H1 (cell line): Measurements from ENCODE around the gene NEURL1. TPM values are rescaled to one million over a fixed set of nuclear protein-coding genes. Genes with fewer than 3 reads are reported as not detected.

Source experiments
- CTCF ChIA-PET: fragments of 300-600 bp; sonication (Branson Sonifier 250); formaldehyde crosslinking; loops from one replicate; lab custom pipeline; 2021; ENCODE audit not compliant: partially characterized antibody; lab: Charles Lee
- POLR2A ChIA-PET: fragments of 300-600 bp; sonication (Branson Sonifier 250); formaldehyde crosslinking; loops from one replicate; lab custom pipeline; 2021; ENCODE audit warnings: inconsistent platforms; ENCODE audit not compliant: partially characterized antibody; lab: Charles Lee
- DNase-seq, 2 experiments: peaks; one replicate each; pipeline versions ENCODE4 v3.0.0 to v3.0.0-alpha.2; 2010 to 2022; ENCODE audit warnings: low spot score in 2 of 2, low read depth in 1 of 2, mixed read lengths in 1 of 2
- FAIRE-seq: peaks from 2 replicates; lab custom pipeline; 2011; peaks lifted over from hg19 to GRCh38; lab: Jason Lieb, UNC
- H2AFZ ChIP-seq: 2 replicates; pipeline ENCODE4 v1.8.1; 2012; ENCODE audit warnings: low read length, inconsistent platforms
- H2AK5ac ChIP-seq: 2 replicates; pipeline ENCODE4 v1.6.1; 2013; ENCODE audit warnings: low read depth, low read length
- H2BK120ac ChIP-seq: replicated peaks from 2 replicates; pipeline ENCODE3; 2013; ENCODE audit warnings: low read depth, low read length, inconsistent platforms
- H2BK12ac ChIP-seq: 2 replicates; pipeline ENCODE4 v1.6.1; 2013; ENCODE audit warnings: low read depth, low read length
- H2BK15ac ChIP-seq: 2 replicates; pipeline ENCODE4 v1.6.1; 2013; ENCODE audit warnings: low read length
- H2BK20ac ChIP-seq: 2 replicates; pipeline ENCODE4 v1.6.1; 2013; ENCODE audit warnings: low read length
- H2BK5ac ChIP-seq: 2 replicates; pipeline ENCODE4 v1.6.1; 2013; ENCODE audit warnings: low read depth, low read length
- H3K14ac ChIP-seq: 2 replicates; pipeline ENCODE4 v1.6.1; 2013; ENCODE audit warnings: inconsistent platforms; ENCODE audit not compliant: insufficient read length
- H3K18ac ChIP-seq: 2 replicates; pipeline ENCODE4 v1.6.1; 2013; ENCODE audit warnings: low read length; ENCODE audit errors: extremely low read depth
- H3K23ac ChIP-seq: 2 replicates; pipeline ENCODE4 v1.6.1; 2013; ENCODE audit warnings: inconsistent platforms; ENCODE audit not compliant: insufficient read length
- H3K23me2 ChIP-seq: 2 replicates; pipeline ENCODE4 v1.6.1; 2013; ENCODE audit warnings: low read depth, low read length
- H3K27ac ChIP-seq: 2 replicates; pipeline ENCODE4 v1.6.1; 2011; ENCODE audit warnings: low read depth, low read length, inconsistent platforms
- H3K27me3 ChIP-seq, 4 experiments: replicated peaks in 1 of 4; 1 replicate in 1 of 4; 2 replicates in 3 of 4; pipeline versions ENCODE4 v1.6.1 to v1.8.1; 2011 to 2013; ENCODE audit warnings: low read length in 3 of 4, mild to moderate bottlenecking in 3 of 4, inconsistent platforms in 2 of 4, mixed read lengths in 2 of 4, moderate library complexity in 1 of 4; ENCODE audit not compliant: control insufficient read depth in 3 of 4, insufficient read depth in 3 of 4; ENCODE audit errors: extremely low read depth in 1 of 4
- H3K36me3 ChIP-seq, 4 experiments: 2 replicates each; pipeline versions ENCODE4 v1.6.1 to v1.8.1; 2011 to 2013; ENCODE audit warnings: mild to moderate bottlenecking in 4 of 4, low read length in 3 of 4, moderate library complexity in 2 of 4, control low read depth in 1 of 4, inconsistent platforms in 1 of 4; ENCODE audit not compliant: insufficient read depth in 4 of 4, control insufficient read depth in 2 of 4
- H3K4ac ChIP-seq: replicated peaks from 2 replicates; pipeline ENCODE3; 2013; ENCODE audit warnings: low read length, low read depth, mixed read lengths, inconsistent platforms; ENCODE audit not compliant: insufficient read length
- H3K4me1 ChIP-seq, 4 experiments: replicated peaks in 1 of 4; 1 replicate in 1 of 4; 2 replicates in 3 of 4; pipeline versions ENCODE4 v1.6.1 to v1.8.1; 2011 to 2013; ENCODE audit warnings: low read length in 3 of 4, inconsistent platforms in 2 of 4, mixed read lengths in 1 of 4; ENCODE audit not compliant: insufficient read depth in 4 of 4, control insufficient read depth in 3 of 4
- H3K4me2 ChIP-seq, 2 experiments: 2 replicates each; pipeline versions ENCODE4 v1.6.1 to v1.8.1; 2011 to 2013; ENCODE audit warnings: low read depth in 2 of 2, low read length in 2 of 2, control low read depth in 1 of 2, inconsistent platforms in 1 of 2, mild to moderate bottlenecking in 1 of 2; ENCODE audit not compliant: insufficient read depth in 1 of 2
- H3K4me3 ChIP-seq, 4 experiments: fragments of 200-600, 300-600 bp in 1 of 4; sonication (generic), shearing (Covaris generic), sonication (Bioruptor Twin) in 1 of 4; 2 replicates each; pipeline versions ENCODE4 v1.5.1 to v1.8.1; 2011 to 2016; ENCODE audit warnings: low read length in 4 of 4, low read depth in 3 of 4, control low read depth in 2 of 4, inconsistent platforms in 2 of 4, mild to moderate bottlenecking in 2 of 4, mixed read lengths in 1 of 4, moderate library complexity in 1 of 4; ENCODE audit not compliant: insufficient read depth in 2 of 4; ENCODE audit errors: extremely low read depth in 1 of 4
- H3K56ac ChIP-seq: replicated peaks from 2 replicates; pipeline ENCODE3; 2013; ENCODE audit warnings: low read depth, mild to moderate bottlenecking, mixed read lengths, low read length, inconsistent platforms; ENCODE audit not compliant: insufficient read length
- H3K79me1 ChIP-seq: 2 replicates; pipeline ENCODE4 v1.6.1; 2013; ENCODE audit warnings: low read depth, low read length, control low read depth
- H3K79me2 ChIP-seq, 2 experiments: 2 replicates each; pipeline versions ENCODE4 v1.6.1 to v1.8.1; 2012 to 2013; ENCODE audit warnings: low read length in 2 of 2, mild to moderate bottlenecking in 2 of 2, inconsistent platforms in 1 of 2; ENCODE audit not compliant: insufficient read depth in 2 of 2, control insufficient read depth in 1 of 2
- H3K9ac ChIP-seq, 4 experiments: replicated peaks in 1 of 4; 1 replicate in 1 of 4; 2 replicates in 3 of 4; pipeline versions ENCODE4 v1.6.1 to v1.8.1; 2011 to 2013; ENCODE audit warnings: low read depth in 3 of 4, low read length in 3 of 4, control low read depth in 2 of 4, mild to moderate bottlenecking in 2 of 4, moderate library complexity in 2 of 4, inconsistent platforms in 1 of 4; ENCODE audit errors: extremely low read depth in 1 of 4
- H3K9me3 ChIP-seq, 2 experiments: 2 replicates each; pipeline versions ENCODE4 v1.6.1 to v1.8.1; 2012 to 2013; ENCODE audit warnings: mild to moderate bottlenecking in 2 of 2, moderate library complexity in 2 of 2, control low read depth in 1 of 2, inconsistent platforms in 1 of 2, low read depth in 1 of 2, low read length in 1 of 2, mixed read lengths in 1 of 2; ENCODE audit not compliant: insufficient read depth in 2 of 2
- H4K20me1 ChIP-seq, 2 experiments: replicated peaks in 1 of 2; 2 replicates each; pipeline versions ENCODE3 to v1.8.1; 2011 to 2013; ENCODE audit warnings: inconsistent platforms in 2 of 2, low read length in 2 of 2, mild to moderate bottlenecking in 1 of 2; ENCODE audit not compliant: insufficient read depth in 2 of 2, control insufficient read depth in 1 of 2
- H4K5ac ChIP-seq: 2 replicates; pipeline ENCODE4 v1.6.1; 2013; ENCODE audit warnings: low read length, low read depth, mixed read lengths, inconsistent platforms; ENCODE audit not compliant: insufficient read length
- H4K8ac ChIP-seq: 2 replicates; pipeline ENCODE4 v1.8.0; 2013; ENCODE audit warnings: mild to moderate bottlenecking, moderate library complexity, low read length, inconsistent platforms; ENCODE audit not compliant: insufficient read depth; ENCODE audit errors: extremely low read depth
- H4K91ac ChIP-seq: replicated peaks from 2 replicates; pipeline ENCODE3; 2013; ENCODE audit warnings: low read length, mixed read lengths, inconsistent platforms; ENCODE audit not compliant: insufficient read length
- CTBP2 ChIP-seq: IDR thresholded peaks from 2 replicates; pipeline ENCODE4 v1.7.0; 2011; ENCODE audit warnings: borderline replicate concordance, mild to moderate bottlenecking, moderate library complexity, mixed read lengths, low read length; ENCODE audit not compliant: insufficient read depth, insufficient read length
- FOSL1 ChIP-seq: IDR thresholded peaks from 2 replicates; pipeline ENCODE4 v1.6.1; 2011; ENCODE audit warnings: mild to moderate bottlenecking, low read depth, low read length, moderate library complexity; ENCODE audit not compliant: insufficient read depth
- MAFK ChIP-seq: IDR thresholded peaks from 2 replicates; pipeline ENCODE4 v1.6.1; 2012; ENCODE audit warnings: low read depth, mild to moderate bottlenecking, improper control_type of control experiment, low read length
- POLR2A ChIP-seq, 2 experiments: IDR thresholded peaks; 1 replicate in 1 of 2; 2 replicates in 1 of 2; pipeline ENCODE4 v1.6.1; 2011; ENCODE audit warnings: low read depth in 2 of 2, low read length in 2 of 2, mild to moderate bottlenecking in 2 of 2; ENCODE audit errors: control extremely low read depth in 1 of 2
- YY1 ChIP-seq: IDR thresholded peaks from 2 replicates; pipeline ENCODE4 v1.6.1; 2011; ENCODE audit warnings: low read depth, mild to moderate bottlenecking, low read length
- WGBS, 2 experiments: shearing (Covaris generic) in 1 of 2; methylation state at CpG; one replicate each; pipeline versions ENCODE4 v1.1.6 to v1.1.7; 2013 to 2015; ENCODE audit warnings: low lambda C conversion rate in 2 of 2, mixed read lengths in 2 of 2, inconsistent platforms in 1 of 2, low coverage in 1 of 2, missing lambda C conversion rate in 1 of 2; ENCODE audit not compliant: insufficient replicate concordance in 2 of 2, insufficient coverage in 1 of 2, insufficient read length in 1 of 2; ENCODE audit errors: extremely low coverage in 1 of 2, missing lambda C conversion rate in 1 of 2; 5-methylcytosine and 5-hydroxymethylcytosine counted together
- polyA plus RNA-seq, 7 experiments: library from polyadenylated mRNA; depleted of rRNA in 3 of 7; stranded (reverse) in 5 of 7; unstranded in 2 of 7; fragments of >200 nt in 5 of 7; fragments of 200-250 nt in 2 of 7; gene quantifications; 1 replicate in 5 of 7; 2 replicates in 1 of 7; 4 replicates in 1 of 7; pipeline versions ENCODE4 v1.2.1 to v1.2.3, GENCODE V29; 2011 to 2013; ENCODE audit warnings: missing spikeins in 2 of 7, mixed read lengths in 2 of 7
- total RNA-seq: library from RNA; stranded (reverse); fragmentation: NEBNext Ultra II Directional; extraction: Animal tissue kit (Norgen Biotek cat#: 25700); gene quantifications from 2 replicates; pipeline ENCODE4 v1.2.1, GENCODE V29; 2021

NEURL1 gene
- total and polyA plus RNA-seq, 2 of the 8 experiments (the other 6 are each of a cell fraction or from before 2014, with no cell fraction given): 0.54 to 0.58 TPM

- DNase-seq: no peak
- no peaks in the 10 kb centered on the region for H3K79me1 ChIP-seq
- H3K79me2 ChIP-seq: no peaks in the 10 kb centered on the region
- no peak overlapping the region for H2BK20ac ChIP-seq
- H3K18ac ChIP-seq: no peak overlapping the region
- POLR2A ChIA-PET: no interaction called here
- TF ChIP-seq YY1 (no peak), POLR2A (IDR thresholded peaks at IDR 0.05; ENCODE audit: control extremely low read depth in 1 of 2, low read depth in 2 of 2, low read length in 2 of 2) (no peak), FOSL1 (no peak), MAFK (no peak), CTBP2 (no peak)
- TF ChIP-seq, all 59 proteins: peak for 0
- no peak for FAIRE-seq
- Histone ChIP-seq H3K4me2 (no peak overlapping the region), H3K23ac (no peak overlapping the region), H3K4me1 (no peaks in the 10 kb centered on the region), H2BK15ac (no peak overlapping the region), H2BK120ac (no peak overlapping the region), H2BK5ac (no peak overlapping the region), H3K27ac (no peak overlapping the region), H3K56ac (no peak overlapping the region), H2AFZ (no peak overlapping the region), H3K14ac (no peak overlapping the region), H3K4ac (no peak overlapping the region), H3K9ac (no peak overlapping the region), H4K8ac (no peak overlapping the region), H3K27me3 (no peaks in the 10 kb centered on the region), H4K5ac (no peak overlapping the region), H3K23me2 (no peaks in the 10 kb centered on the region; the same call in 1 of the 2 replicates), H2BK12ac (no peak overlapping the region), H3K4me3 (no peak overlapping the region), H2AK5ac (no peak overlapping the region), H4K91ac (no peak overlapping the region), H4K20me1 (no peaks in the 10 kb centered on the region), H3K9me3 (no peaks in the 10 kb centered on the region), H3K36me3 (no peaks in the 10 kb centered on the region)
- WGBS, 2 experiments: 86% methylated on average over 5 of the region's 8 CpGs; no CpG with 5 or more reads in 1 of the 2 experiments
- CTCF ChIA-PET: interaction anchor here (1.1 to 1.8 kb wide), 4 partner anchors 8 to 80 kb away, joined by 4 read pairs; partner anchors contain the start of gene NEURL1
Observed at GRCh38 chr10:103513380-103514060, 20.0 kb downstream of the NEURL1 start.
